GM12872 (cell line): ENCODE measurements around the gene LUC7L.

Source experiments
- TF ChIP-seq, protein P1 (sequence below): IDR thresholded peaks from 3 replicates; pipeline ENCODE4 v1.5.1; 2011; ENCODE audit warnings: low read depth, mild to moderate bottlenecking, low read length, moderate library complexity; ENCODE audit not compliant: insufficient read depth

Gene LUC7L

DNA sequence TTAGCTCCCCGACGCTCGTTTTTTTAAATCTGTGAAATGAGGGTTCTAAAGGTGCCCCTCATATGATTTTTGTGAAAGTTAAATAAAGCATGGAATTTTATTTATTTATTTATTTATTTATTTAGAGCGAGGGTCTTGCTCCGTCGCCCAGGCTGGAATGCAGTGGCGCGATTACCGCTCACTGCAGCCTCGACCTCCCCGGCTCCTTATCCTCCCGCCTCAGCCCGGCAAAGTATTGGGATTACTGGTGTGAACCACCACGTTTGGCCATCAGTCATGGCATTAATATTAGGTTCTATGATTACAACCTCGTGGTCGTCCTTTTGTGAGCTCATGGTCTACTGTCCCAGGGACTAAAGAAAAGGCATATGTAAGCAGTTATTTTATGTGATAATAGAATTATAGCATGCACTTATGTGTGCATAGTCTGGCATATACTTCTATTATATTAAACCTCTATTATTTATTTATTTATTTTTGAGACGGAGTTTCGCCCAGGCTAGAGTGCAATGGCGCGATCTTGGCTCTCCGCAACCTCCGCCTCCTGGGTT lies 557 bp upstream of the LUC7L start:
- TF ChIP-seq, protein P1, sequence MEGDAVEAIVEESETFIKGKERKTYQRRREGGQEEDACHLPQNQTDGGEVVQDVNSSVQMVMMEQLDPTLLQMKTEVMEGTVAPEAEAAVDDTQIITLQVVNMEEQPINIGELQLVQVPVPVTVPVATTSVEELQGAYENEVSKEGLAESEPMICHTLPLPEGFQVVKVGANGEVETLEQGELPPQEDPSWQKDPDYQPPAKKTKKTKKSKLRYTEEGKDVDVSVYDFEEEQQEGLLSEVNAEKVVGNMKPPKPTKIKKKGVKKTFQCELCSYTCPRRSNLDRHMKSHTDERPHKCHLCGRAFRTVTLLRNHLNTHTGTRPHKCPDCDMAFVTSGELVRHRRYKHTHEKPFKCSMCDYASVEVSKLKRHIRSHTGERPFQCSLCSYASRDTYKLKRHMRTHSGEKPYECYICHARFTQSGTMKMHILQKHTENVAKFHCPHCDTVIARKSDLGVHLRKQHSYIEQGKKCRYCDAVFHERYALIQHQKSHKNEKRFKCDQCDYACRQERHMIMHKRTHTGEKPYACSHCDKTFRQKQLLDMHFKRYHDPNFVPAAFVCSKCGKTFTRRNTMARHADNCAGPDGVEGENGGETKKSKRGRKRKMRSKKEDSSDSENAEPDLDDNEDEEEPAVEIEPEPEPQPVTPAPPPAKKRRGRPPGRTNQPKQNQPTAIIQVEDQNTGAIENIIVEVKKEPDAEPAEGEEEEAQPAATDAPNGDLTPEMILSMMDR, result no peak

DNA sequence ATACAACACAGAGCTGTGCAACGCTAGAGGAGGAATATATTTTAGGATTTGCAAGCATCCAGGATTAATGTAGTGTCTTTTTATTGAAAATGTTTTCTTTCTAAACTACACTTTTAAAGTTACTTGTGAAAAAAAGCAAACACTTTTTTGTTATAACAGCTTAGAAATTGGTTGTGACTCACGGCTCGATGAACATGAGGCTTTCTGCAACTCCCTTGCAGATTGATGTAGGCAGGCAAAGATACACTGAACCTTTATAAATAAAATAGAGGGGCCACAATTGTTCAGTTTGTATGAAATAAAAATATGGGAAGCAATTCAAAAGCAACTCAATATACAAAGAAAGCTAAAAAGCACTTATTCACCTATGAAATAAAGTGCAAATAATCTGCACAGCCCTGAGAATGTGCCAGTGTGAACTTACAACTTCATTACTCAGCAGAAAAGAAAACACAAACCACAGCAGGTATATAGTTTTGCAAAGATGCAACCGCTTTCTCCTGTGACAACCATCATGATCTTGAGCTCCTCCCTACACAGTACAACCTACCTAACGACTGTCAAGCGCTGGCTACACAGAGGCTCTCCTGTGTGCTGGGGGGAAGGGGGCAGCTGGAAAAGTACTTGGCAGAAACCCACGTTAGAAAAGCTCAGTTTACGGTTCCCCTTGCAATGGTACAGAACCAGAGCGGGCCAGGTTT lies 948 bp downstream of the LUC7L start:
- TF ChIP-seq, protein P1, result no peak

DNA sequence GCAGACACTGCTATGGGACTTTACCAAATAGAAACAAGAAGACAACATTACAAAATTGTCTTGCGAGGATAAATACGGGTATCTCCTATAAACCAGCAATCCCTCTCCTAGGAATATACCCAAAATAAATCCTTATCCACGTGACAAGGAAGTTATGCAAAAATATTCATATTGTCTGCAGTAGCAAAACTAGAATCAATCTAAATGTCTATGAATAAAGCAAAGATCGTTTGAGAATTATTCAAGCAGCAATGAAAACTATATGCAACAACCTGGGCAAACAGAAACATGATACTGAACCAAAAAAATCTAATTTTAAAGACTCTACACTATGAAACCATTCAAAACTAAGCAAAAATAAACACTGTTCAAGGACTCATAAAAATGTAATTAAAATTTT lies 9.2 kb downstream of the LUC7L start:
- TF ChIP-seq, protein P1, result no peak

DNA sequence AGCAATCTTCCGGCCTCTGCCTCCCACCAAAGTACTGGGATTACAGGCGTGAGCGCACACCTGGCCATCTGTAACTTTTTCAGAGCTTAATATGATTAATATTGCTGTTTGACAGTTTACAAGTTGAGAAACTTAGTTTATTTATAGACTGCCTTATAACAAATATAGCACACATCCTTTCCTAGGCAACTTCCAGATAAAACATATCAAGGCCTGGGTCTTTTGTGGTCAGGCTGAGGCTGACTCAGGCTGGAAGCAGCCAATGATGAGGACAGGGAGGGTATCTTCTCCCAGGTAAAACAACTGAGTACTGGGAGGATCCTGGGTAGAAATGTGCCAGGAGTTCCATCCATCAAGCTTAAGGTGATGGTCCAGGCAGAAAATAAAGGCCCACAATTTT lies 16.2 kb downstream of the LUC7L start:
- TF ChIP-seq, protein P1, result no peak

DNA sequence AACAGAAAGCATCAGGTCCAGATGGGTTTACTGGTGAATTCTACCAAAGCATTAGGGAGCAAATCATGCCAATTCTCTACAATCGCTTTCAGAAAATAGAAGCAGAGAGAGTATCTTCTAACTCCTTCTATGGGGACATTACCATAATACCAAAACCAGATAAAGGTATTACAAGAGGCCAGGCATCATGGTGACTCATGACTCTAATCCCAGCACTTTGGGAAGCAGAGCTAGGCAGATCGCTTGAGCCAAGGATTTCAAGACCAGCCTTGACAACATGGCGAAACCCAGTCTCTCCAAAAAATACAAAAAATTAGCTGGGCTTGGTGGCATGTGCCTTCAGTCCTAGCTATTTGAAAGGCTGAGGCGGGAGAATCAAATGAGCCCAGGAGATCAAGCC lies 26.0 kb downstream of the LUC7L start:
- TF ChIP-seq, protein P1, result no peak

DNA sequence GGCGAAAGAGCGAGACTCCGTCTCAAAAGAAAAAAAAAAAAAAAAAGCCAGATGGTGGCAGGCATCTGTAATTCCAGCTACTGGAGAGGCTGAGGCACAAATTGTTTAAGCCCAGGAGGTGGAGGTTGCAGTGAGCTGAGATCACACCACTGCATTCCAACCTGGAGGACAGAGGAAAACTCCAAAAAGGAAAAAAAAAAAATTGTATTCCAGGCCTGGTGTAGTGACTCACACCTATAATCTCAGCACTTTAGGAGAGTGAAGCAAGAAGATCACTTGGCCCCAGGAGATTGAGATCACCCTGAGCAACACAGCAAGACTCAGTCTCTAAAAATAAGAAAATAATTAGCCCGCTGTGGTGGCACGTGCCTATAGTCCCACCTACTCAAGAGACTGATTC lies 28.9 kb downstream of the LUC7L start:
- TF ChIP-seq, protein P1, result no peak

DNA sequence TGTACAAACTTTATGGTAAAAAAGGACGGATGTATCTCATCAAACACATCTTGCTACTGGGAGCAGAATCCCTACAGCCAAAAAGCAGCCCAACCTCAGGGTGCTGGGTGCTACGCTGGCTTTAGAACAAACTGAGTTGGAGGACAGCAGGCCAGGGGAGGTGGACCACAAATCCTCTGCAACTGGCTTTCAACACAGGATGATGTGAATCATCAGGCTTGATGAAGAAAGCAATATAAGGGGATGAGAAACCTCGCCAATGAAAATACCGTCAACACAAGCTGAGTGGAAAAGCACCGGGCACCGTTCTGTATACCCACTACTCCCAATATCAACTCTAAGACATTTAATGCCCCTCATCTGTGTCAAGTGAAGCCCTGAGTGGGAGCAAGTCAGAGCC lies 34.7 kb downstream of the LUC7L start:
- TF ChIP-seq, protein P1, result no peak

DNA sequence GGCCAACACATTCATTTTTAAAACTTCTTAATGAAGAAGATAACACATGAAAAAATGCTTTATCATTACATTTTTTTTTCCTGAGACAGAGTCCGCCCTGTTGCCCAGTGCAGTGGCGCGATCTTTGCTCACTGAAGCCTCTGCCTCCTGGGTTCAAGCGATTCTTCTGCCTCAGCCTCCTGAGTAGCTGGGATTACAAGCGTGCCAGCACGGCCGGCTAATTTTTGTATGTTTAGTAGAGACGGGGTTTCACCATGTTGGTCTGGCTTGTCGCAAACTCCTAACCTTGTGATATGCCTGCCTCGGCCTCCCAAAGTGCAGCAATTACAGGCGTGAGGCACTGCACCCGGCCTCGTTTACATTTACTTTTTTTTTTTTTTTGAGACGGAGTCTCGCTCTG lies 35.8 kb downstream of the LUC7L start:
- TF ChIP-seq, protein P1, result no peak
